Keratinocyte (primary cell): ENCODE measurements around the gene TNIK. TPM values are rescaled to one million over a fixed set of nuclear protein-coding genes. Genes with fewer than 3 reads are reported as not detected.

Source experiments
- DNase-seq: peaks from one replicate; pipeline ENCODE4 v3.0.0-alpha.2; 2011; ENCODE audit warnings: low read depth, missing footprints, low spot score
- FAIRE-seq: peaks from 2 replicates; lab custom pipeline; 2011; peaks lifted over from hg19 to GRCh38; lab: Jason Lieb, UNC
- H2AFZ ChIP-seq: 2 replicates; pipeline ENCODE4 v1.6.0; 2012; ENCODE audit warnings: low read length, control low read depth, inconsistent platforms; ENCODE audit not compliant: control insufficient read depth
- H3K27ac ChIP-seq: 2 replicates; pipeline ENCODE4 v1.5.1; 2011; ENCODE audit warnings: low read length; ENCODE audit not compliant: control insufficient read depth, insufficient read depth
- H3K27me3 ChIP-seq: 3 replicates; pipeline ENCODE4 v1.6.0; 2011; ENCODE audit warnings: low read length; ENCODE audit not compliant: control insufficient read depth, insufficient read depth; ENCODE audit errors: extremely low read depth
- H3K36me3 ChIP-seq, 2 experiments: 2 replicates in 1 of 2; 3 replicates in 1 of 2; pipeline ENCODE4 v1.5.1; 2011; ENCODE audit warnings: low read length in 2 of 2, mild to moderate bottlenecking in 1 of 2; ENCODE audit not compliant: control insufficient read depth in 2 of 2, insufficient read depth in 2 of 2; ENCODE audit errors: extremely low read depth in 1 of 2
- H3K4me1 ChIP-seq: 3 replicates; pipeline ENCODE4 v1.5.1; 2011; ENCODE audit warnings: low read length; ENCODE audit not compliant: control insufficient read depth, insufficient read depth; ENCODE audit errors: extremely low read depth
- H3K4me2 ChIP-seq: 3 replicates; pipeline ENCODE4 v1.6.0; 2011; ENCODE audit warnings: low read depth, low read length; ENCODE audit not compliant: control insufficient read depth, insufficient read depth; ENCODE audit errors: extremely low read depth
- H3K4me3 ChIP-seq, 3 experiments: fragments of 200-600 bp in 1 of 3; sonication (generic) in 1 of 3; 2 replicates in 2 of 3; 3 replicates in 1 of 3; pipeline ENCODE4 v1.5.1; 2011 to 2016; ENCODE audit warnings: low read length in 3 of 3, mild to moderate bottlenecking in 3 of 3, control low read depth in 2 of 3, inconsistent platforms in 1 of 3, low read depth in 1 of 3, mixed read lengths in 1 of 3, mixed run types in 1 of 3, moderate library complexity in 1 of 3; ENCODE audit not compliant: control insufficient read depth in 2 of 3, insufficient read depth in 2 of 3; ENCODE audit errors: extremely low read depth in 1 of 3
- H3K79me2 ChIP-seq: 2 replicates; pipeline ENCODE4 v1.6.0; 2012; ENCODE audit warnings: low read length; ENCODE audit not compliant: control insufficient read depth, insufficient read depth
- H3K9ac ChIP-seq: 3 replicates; pipeline ENCODE4 v1.6.0; 2011; ENCODE audit warnings: low read length; ENCODE audit not compliant: control insufficient read depth, insufficient read depth; ENCODE audit errors: extremely low read depth
- H3K9me1 ChIP-seq: 3 replicates; pipeline ENCODE4 v1.6.0; 2011; ENCODE audit warnings: low read length; ENCODE audit not compliant: control insufficient read depth, insufficient read depth; ENCODE audit errors: extremely low read depth
- H3K9me3 ChIP-seq: 2 replicates; pipeline ENCODE4 v1.5.1; 2012; ENCODE audit warnings: low read depth, low read length; ENCODE audit not compliant: control insufficient read depth
- H4K20me1 ChIP-seq: 3 replicates; pipeline ENCODE4 v1.6.0; 2011; ENCODE audit warnings: low read length; ENCODE audit not compliant: control insufficient read depth, insufficient read depth; ENCODE audit errors: extremely low read depth
- EZH2 ChIP-seq: IDR thresholded peaks from one replicate; pipeline ENCODE4 v1.6.1; 2012; ENCODE audit warnings: inconsistent platforms, mild to moderate bottlenecking, low read length, moderate library complexity
- dilution Hi-C: fragments of 300-500 bp; cut with MboI; formaldehyde crosslinking; loops from one replicate; pipeline ENCODE4 v1.7.0; 2020; ENCODE audit warnings: low sequenced_read_pairs; ENCODE audit not compliant: extremely low pct_ligation_motif_present
- polyA plus RNA-seq, 5 experiments: library from polyadenylated mRNA; depleted of rRNA in 3 of 5; stranded (reverse) in 3 of 5; stranded (forward) in 1 of 5; unstranded in 1 of 5; fragments of >200 nt; gene quantifications; 1 replicate in 1 of 5; 2 replicates in 3 of 5; 3 replicates in 1 of 5; pipeline versions ENCODE4 v1.2.1 to v1.2.3, GENCODE V29; 2011 to 2012; ENCODE audit warnings: missing spikeins in 2 of 5, low read depth in 1 of 5, low replicate concordance in 1 of 5
- TF ChIP-seq, protein P1 (sequence below), 3 experiments: IDR thresholded peaks in 1 of 3; conservative IDR thresholded peaks in 1 of 3; optimal IDR thresholded peaks in 1 of 3; 2 replicates in 2 of 3; 3 replicates in 1 of 3; pipeline versions ENCODE3 to v1.5.1; 2011; ENCODE audit warnings: low read length in 3 of 3, mild to moderate bottlenecking in 3 of 3, moderate library complexity in 2 of 3, control low read depth in 1 of 3, inconsistent platforms in 1 of 3; ENCODE audit not compliant: insufficient read depth in 2 of 3; ENCODE audit errors: extremely low read depth in 1 of 3

The TNIK gene
- polyA plus RNA-seq, 1 donor (not counting 4 experiments of a cell fraction or from before 2014, with no cell fraction given) = 4.4 TPM

DNA sequence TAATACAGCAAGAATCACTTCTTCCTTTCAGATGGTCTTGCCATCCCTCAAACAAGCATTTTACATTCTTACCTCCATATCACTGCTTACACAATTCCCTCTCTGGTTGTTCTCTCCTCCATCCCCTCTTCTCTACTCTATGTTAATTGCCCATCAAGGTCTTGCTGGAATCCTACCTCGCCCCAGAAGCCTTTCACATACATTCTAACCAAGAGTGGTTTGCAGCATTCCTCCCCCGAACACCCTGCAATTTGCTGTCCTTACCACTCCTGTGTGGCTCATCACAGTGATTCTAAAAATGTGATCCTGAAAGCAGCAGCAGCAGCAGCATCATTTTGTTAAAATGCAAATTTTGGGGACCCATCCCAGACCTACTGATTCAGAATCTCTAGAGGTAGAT lies 30.6 kb downstream of the TNIK start:
- no peak overlapping the region for H3K4me2 ChIP-seq
- no peak for FAIRE-seq
- H3K27ac ChIP-seq = no peak overlapping the region
- H3K9ac ChIP-seq = no peak overlapping the region
- no peak overlapping the region for H2AFZ ChIP-seq
- H3K27me3 ChIP-seq = no peaks in the 10 kb centered on the region
- no peaks in the 10 kb centered on the region for H3K36me3 ChIP-seq
- H3K9me3 ChIP-seq = no peaks in the 10 kb centered on the region
- H3K4me3 ChIP-seq = no peak overlapping the region
- no peaks in the 10 kb centered on the region for H4K20me1 ChIP-seq
- no peaks in the 10 kb centered on the region for H3K79me2 ChIP-seq
- dilution Hi-C loops = no loop called here
- H3K9me1 ChIP-seq = no peaks in the 10 kb centered on the region
- H3K4me1 ChIP-seq = no peaks in the 10 kb centered on the region
- TF ChIP-seq, protein P1, sequence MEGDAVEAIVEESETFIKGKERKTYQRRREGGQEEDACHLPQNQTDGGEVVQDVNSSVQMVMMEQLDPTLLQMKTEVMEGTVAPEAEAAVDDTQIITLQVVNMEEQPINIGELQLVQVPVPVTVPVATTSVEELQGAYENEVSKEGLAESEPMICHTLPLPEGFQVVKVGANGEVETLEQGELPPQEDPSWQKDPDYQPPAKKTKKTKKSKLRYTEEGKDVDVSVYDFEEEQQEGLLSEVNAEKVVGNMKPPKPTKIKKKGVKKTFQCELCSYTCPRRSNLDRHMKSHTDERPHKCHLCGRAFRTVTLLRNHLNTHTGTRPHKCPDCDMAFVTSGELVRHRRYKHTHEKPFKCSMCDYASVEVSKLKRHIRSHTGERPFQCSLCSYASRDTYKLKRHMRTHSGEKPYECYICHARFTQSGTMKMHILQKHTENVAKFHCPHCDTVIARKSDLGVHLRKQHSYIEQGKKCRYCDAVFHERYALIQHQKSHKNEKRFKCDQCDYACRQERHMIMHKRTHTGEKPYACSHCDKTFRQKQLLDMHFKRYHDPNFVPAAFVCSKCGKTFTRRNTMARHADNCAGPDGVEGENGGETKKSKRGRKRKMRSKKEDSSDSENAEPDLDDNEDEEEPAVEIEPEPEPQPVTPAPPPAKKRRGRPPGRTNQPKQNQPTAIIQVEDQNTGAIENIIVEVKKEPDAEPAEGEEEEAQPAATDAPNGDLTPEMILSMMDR (optimal IDR thresholded peaks at IDR 0.05 in 1 of 3, IDR thresholded peaks at IDR 0.05 in 1 of 3, conservative IDR thresholded peaks at IDR 0.05 in 1 of 3; ENCODE audit: extremely low read depth in 1 of 3, insufficient read depth in 2 of 3, low read length in 3 of 3) = no peak
- no peak for TF ChIP-seq EZH2
- DNase-seq = no peak

DNA sequence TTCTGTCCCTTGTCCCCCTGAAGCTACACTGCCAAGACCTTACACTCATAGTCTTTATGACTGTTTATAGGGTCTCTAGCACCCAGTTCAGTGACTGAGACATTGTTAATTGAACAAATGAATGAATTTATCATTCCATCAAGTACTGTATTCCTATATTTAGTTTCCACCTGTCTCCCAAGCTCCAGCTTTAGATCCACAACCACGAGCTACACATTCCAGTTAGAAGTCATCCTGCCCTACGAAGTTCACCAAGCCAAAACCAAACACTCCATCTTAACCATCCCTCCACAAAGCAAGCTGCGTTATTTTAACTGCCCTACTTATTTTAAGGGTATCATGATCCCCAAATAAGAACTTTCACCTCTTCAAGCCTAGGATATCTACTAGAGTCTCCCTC lies 31.3 kb downstream of the TNIK start:
- Histone ChIP-seq H3K27ac (no peak overlapping the region), H3K9ac (no peak overlapping the region), H3K4me1 (no peaks in the 10 kb centered on the region), H2AFZ (no peak overlapping the region), H4K20me1 (no peaks in the 10 kb centered on the region), H3K4me3 (no peak overlapping the region), H3K9me1 (no peaks in the 10 kb centered on the region), H3K4me2 (no peak overlapping the region), H3K27me3 (no peaks in the 10 kb centered on the region), H3K36me3 (no peaks in the 10 kb centered on the region), H3K79me2 (no peaks in the 10 kb centered on the region), H3K9me3 (no peaks in the 10 kb centered on the region)
- TF ChIP-seq EZH2 = no peak
- TF ChIP-seq, protein P1 (optimal IDR thresholded peaks at IDR 0.05 in 1 of 3, IDR thresholded peaks at IDR 0.05 in 1 of 3, conservative IDR thresholded peaks at IDR 0.05 in 1 of 3; ENCODE audit: extremely low read depth in 1 of 3, insufficient read depth in 2 of 3, low read length in 3 of 3) = no peak
- no peak for FAIRE-seq
- DNase-seq = no peak
- dilution Hi-C loops = no loop called here
